ENCODE data around the gene KCNH6. TPM values are rescaled to one million over a fixed set of nuclear protein-coding genes. Genes with fewer than 3 reads are reported as not detected.
A peak's percentile ranks its signal among the peaks of the same experiment; 100 is the strongest.

KCNH6 gene
- total and polyA plus RNA-seq, 2 donors from 2014 or later = 0.57 to 4.8 TPM

DNA sequence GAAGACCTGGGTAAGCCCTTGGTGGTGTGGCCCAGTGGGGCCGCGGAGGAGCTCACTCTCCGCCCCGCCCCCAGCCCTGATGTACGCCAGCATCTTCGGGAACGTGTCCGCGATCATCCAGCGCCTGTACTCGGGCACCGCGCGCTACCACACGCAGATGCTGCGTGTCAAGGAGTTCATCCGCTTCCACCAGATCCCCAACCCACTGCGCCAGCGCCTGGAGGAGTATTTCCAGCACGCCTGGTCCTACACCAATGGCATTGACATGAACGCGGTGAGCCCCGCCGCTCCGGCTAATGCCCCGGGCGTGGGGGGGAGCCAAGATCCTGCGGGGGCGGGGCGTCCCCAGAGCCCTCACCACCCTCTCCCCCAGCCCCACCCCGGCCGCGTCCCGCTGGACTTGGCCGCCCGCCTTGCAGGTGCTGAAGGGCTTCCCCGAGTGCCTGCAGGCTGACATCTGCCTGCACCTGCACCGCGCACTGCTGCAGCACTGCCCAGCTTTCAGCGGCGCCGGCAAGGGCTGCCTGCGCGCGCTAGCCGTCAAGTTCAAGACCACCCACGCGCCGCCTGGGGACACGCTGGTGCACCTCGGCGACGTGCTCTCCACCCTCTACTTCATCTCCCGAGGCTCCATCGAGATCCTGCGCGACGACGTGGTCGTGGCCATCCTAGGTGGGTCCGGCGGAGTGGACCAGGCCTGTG is 15.0 kb downstream of the KCNH6 start:
- Histone ChIP-seq H3K4me3 (ENCODE audit: low read length in 3 of 3) (no peak overlapping the region), H3K27me3 (ENCODE audit: control insufficient read depth, insufficient read depth, low read length) (peaks cover 6% of the 10 kb centered on the region), H3K27ac (ENCODE audit: low read depth in 2 of 2, low read length in 2 of 2) (no peak overlapping the region), H3K9ac (ENCODE audit: low read length in 3 of 3) (no peak overlapping the region), H3K9me3 (ENCODE audit: control insufficient read depth in 2 of 3, insufficient read depth in 1 of 3, low read length in 3 of 3) (no peaks in the 10 kb centered on the region), H3K36me3 (ENCODE audit: control insufficient read depth in 2 of 3, insufficient read depth in 3 of 3, low read length in 3 of 3) (no peaks in the 10 kb centered on the region), H3K4me1 (ENCODE audit: control insufficient read depth in 2 of 3, insufficient read depth in 2 of 3, low read depth in 1 of 3, low read length in 3 of 3) (peaks cover 0 to 3% (median 0%) of the 10 kb centered on the region in 3 donors)
- TF ChIP-seq, protein P1, sequence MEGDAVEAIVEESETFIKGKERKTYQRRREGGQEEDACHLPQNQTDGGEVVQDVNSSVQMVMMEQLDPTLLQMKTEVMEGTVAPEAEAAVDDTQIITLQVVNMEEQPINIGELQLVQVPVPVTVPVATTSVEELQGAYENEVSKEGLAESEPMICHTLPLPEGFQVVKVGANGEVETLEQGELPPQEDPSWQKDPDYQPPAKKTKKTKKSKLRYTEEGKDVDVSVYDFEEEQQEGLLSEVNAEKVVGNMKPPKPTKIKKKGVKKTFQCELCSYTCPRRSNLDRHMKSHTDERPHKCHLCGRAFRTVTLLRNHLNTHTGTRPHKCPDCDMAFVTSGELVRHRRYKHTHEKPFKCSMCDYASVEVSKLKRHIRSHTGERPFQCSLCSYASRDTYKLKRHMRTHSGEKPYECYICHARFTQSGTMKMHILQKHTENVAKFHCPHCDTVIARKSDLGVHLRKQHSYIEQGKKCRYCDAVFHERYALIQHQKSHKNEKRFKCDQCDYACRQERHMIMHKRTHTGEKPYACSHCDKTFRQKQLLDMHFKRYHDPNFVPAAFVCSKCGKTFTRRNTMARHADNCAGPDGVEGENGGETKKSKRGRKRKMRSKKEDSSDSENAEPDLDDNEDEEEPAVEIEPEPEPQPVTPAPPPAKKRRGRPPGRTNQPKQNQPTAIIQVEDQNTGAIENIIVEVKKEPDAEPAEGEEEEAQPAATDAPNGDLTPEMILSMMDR (IDR thresholded peaks at IDR 0.05; ENCODE audit: borderline replicate concordance, extremely low read depth, insufficient read depth) = no peak
- FAIRE-seq = no peak
- peak in 4 of 5 donors; percentile 50 to 72 (median 62) for DNase-seq
- intact Hi-C loops (cut with DNase I) = no loop called here

DNA sequence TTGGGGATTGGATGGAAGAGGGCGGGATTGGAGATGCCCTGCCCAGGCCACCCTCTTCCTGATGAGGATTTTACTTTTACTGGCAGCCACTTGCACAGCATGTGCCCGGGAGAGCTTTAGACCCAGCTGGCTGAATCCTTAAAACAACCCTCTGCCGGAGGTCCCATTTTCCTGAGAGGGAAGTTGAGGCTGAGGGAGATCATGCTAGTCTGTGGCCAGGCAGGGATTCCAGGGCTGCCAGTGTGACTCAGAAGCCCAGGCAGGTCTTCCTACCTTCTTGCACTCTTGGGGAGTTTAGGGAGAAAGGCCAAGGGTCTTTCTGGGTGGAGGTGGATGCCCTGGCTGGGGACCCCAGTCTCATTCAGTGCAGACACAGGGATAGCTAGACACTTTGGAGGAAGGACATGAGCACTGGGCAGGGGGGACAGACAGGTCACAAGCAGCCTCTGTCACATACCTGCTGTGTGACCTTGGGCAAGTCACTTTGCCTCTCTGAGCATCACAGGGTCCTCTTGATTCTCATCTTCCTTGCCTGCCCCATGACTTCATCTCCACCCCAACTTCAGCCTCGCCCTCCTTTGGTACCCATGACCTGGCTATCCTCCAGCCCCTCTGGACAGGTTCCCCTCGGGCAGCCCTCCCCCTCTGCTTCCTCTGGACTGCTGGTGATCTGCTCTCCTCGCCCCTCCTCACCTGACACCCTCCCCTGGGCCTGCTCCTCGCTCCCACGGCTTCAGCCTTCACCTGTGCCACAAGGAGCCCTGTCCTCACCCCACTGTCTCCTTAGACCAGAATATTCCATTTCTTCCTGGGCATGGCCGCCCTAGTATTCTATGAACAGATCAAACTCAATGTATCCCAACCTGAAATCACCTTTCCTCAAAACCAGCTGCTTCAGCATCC is 15.8 kb downstream of the KCNH6 start:
- Histone ChIP-seq H3K9me3 (ENCODE audit: control insufficient read depth in 2 of 3, insufficient read depth in 1 of 3, low read length in 3 of 3) (no peaks in the 10 kb centered on the region), H3K9ac (ENCODE audit: low read length in 3 of 3) (no peak overlapping the region), H3K27me3 (ENCODE audit: control insufficient read depth, insufficient read depth, low read length) (peaks cover 6% of the 10 kb centered on the region), H3K4me1 (ENCODE audit: control insufficient read depth in 2 of 3, insufficient read depth in 2 of 3, low read depth in 1 of 3, low read length in 3 of 3) (peaks cover 0 to 3% (median 0%) of the 10 kb centered on the region in 3 donors), H3K4me3 (ENCODE audit: low read length in 3 of 3) (no peak overlapping the region), H3K36me3 (ENCODE audit: control insufficient read depth in 2 of 3, insufficient read depth in 3 of 3, low read length in 3 of 3) (no peaks in the 10 kb centered on the region), H3K27ac (ENCODE audit: low read depth in 2 of 2, low read length in 2 of 2) (no peak overlapping the region)
- no peak for DNase-seq
- TF ChIP-seq, protein P1 (IDR thresholded peaks at IDR 0.05; ENCODE audit: borderline replicate concordance, extremely low read depth, insufficient read depth) = no peak
- intact Hi-C loops (cut with DNase I) = no loop called here
- FAIRE-seq = no peak

DNA sequence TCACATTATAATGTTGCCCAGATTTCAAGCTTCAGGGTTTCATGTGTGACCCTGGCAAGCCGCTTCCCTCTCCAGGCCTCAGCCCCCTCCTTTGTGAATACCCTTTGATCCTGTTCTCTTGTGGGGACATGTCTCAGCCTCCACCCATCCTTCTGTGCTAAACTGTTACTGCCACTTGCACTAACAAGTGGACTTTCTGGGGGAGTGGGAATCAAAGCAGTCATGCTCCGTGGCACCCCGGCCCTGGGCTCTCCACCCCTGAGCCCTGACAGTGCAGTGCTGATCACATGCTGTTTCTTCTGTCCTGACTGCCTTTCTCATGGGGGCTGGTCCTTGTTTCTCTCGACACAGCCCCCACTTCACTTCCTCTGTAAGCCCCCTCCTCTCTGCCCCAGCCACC is 17.4 kb downstream of the KCNH6 start:
- intact Hi-C loops (cut with DNase I) = no loop called here
- Histone ChIP-seq H3K36me3 (ENCODE audit: control insufficient read depth in 2 of 3, insufficient read depth in 3 of 3, low read length in 3 of 3) (no peaks in the 10 kb centered on the region), H3K9me3 (ENCODE audit: control insufficient read depth in 2 of 3, insufficient read depth in 1 of 3, low read length in 3 of 3) (no peaks in the 10 kb centered on the region), H3K9ac (ENCODE audit: low read length in 3 of 3) (no peak overlapping the region), H3K4me1 (ENCODE audit: control insufficient read depth in 2 of 3, insufficient read depth in 2 of 3, low read depth in 1 of 3, low read length in 3 of 3) (peaks cover 0 to 3% (median 0%) of the 10 kb centered on the region in 3 donors), H3K27ac (ENCODE audit: low read depth in 2 of 2, low read length in 2 of 2) (no peak overlapping the region), H3K4me3 (ENCODE audit: low read length in 3 of 3) (no peak overlapping the region), H3K27me3 (ENCODE audit: control insufficient read depth, insufficient read depth, low read length) (peaks cover 6% of the 10 kb centered on the region)
- TF ChIP-seq, protein P1 (IDR thresholded peaks at IDR 0.05; ENCODE audit: borderline replicate concordance, extremely low read depth, insufficient read depth) = no peak
- FAIRE-seq (no peak), DNase-seq (peak in 4 of 5 donors; percentile 34 to 68 (median 52))
